HG03432 (cell line): ENCODE data around the gene SYMPK.

Experiments used
- ATAC-seq: cut with Tn5 transposase; IDR thresholded peaks from one replicate; pipeline ENCODE4 v1.9.1; 2021; ENCODE audit warnings: mild to moderate bottlenecking, moderate library complexity; ENCODE audit not compliant: unreplicated experiment

The SYMPK gene

GRCh38 chr19:45886427-45887199 is 23.7 kb upstream of the SYMPK start:
- ATAC-seq: peak; percentile 47

GRCh38 chr19:45885556-45886426 is 22.8 kb upstream of the SYMPK start, which contains the start of gene IRF2BP1:
Gene IRF2BP1, minus strand, starts transcription at chr19:45886141. Its CDS starts 367 bp downstream, at chr19:45885774.
- peak; percentile 42 for ATAC-seq

DNA sequence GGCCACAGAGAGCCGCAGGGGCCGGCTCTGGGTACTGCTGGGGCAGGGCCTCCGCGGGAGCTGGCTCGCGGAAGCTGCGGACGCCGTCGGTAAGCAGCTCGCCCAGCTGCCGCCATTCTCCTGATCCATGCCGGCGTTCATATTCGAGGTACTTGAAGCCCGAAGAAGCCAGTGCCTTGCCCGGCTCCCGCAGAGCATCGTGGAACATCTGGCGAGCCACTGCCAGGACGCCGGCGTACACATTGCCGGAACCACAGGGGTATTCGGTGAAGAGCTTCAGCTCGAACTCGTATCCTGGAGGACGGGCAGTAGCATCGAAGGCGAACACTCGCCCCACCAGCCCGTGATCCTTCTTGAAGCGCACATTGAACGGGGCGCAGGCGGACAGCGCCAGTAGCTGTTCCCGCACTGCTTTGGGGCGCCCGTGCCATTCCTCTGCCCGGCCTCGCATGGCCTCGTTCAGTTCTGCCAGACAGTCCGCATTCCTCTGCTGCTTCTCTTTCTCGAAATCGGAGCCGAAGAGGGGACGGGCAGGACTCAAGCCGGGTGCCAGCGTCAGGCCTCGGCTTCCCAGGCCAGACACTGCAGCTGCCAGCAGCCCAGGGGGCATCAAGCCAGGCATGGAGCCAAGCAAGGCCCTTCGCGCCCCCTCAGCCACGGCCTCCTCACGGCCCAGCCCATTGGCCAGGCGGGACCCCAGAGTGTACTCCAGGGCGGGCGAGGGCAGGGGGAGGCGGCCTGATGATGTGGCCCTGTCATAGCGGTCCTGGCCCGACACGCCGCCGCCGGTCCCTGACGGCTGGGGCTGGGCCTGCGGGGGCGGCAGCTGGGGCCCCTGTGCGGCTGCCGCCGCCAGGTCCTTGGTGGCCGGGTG is 22.0 kb upstream of the SYMPK start:
- ATAC-seq: peak; percentile 4

GRCh38 chr19:45883881-45884681 is 21.1 kb upstream of the SYMPK start:
- no peak for ATAC-seq

GRCh38 chr19:45883586-45883880 is 20.6 kb upstream of the SYMPK start:
- no peak for ATAC-seq

DNA sequence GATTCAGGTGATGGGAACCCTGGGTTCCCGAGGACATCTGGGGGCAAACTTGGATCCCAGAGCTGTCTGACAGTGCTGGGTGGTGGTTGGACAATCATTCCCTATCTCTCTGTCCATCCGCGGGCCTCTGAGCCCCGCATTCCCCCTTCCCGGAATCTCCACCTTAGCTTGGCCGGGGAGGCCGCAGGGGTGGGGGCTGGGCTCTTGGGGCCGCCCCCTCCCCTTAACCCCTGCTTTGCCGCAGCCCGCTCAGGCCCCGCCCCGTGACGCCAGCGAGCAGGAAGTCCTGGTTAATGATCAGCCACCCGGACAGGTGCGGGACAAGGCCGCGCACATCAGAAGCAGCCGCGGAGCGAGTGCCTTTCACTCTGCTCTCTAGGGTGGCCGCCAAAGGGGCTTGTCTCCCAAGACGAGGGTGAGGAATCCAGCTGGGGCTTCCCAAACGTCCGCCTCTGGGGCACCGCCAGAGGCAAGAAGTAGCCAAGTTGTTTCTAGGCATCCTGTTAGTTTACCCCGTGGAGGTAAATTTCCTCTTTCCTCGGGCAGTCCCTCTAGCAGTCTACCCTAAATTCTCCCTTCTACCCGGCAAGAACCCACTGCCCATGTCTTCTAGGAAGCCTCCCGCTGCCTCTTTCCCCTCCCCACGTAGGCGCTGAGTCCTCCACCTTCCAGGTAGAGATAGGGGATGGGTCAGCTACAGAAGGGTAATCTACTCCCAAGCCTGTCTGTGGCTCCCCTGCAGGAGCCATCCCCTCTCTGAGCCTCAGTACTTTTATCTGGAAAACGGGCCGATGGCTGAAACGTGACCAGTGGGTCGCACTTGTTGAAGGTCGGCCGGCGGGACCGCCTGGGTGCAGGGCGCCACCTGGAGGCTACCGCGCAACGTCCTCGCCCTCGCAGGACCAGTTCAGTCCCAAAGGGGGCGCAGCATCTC is 20.0 kb upstream of the SYMPK start:
- ATAC-seq: peak; percentile 28

GRCh38 chr19:45881909-45882528 is 19.1 kb upstream of the SYMPK start:
- ATAC-seq: no peak

DNA sequence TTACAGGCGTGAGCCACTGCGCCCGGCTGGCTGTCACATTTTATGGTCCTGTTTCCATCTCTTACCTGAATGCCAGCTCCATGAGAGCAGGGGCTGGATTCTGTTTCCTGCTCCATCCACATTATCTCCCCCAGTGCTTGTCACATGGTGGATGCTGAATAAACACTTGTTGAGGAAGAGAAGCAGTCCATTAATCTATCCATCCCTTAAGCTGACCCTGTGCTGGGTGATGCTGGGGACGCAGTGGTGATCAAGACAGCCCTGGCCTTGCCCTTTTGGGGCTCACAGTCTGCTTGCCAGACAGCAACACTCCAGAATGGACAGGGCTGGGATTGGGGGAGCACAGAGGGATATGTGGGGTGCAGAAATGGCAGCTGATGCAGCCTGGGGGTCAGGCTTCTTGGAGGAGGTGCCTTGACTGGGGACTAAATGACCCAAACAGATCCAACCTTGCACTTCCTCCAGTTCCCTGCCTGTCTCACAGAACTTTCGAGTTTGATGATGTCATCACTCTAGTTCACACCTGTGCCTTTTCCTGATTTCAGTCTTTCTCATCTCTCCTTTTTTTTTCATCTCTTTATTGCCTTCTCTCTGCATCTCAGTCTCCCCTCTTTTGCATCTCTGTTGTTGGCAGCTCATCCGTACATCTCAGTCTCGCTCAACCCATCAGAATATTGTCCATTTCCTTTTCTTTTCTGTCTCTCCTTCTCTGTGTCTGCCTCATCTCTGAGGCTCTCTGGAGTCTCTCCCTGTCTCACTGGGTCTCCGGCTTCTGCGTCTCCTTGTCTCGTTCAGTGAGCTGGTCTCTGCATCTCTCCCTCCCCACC is 18.3 kb upstream of the SYMPK start:
- no peak for ATAC-seq

DNA sequence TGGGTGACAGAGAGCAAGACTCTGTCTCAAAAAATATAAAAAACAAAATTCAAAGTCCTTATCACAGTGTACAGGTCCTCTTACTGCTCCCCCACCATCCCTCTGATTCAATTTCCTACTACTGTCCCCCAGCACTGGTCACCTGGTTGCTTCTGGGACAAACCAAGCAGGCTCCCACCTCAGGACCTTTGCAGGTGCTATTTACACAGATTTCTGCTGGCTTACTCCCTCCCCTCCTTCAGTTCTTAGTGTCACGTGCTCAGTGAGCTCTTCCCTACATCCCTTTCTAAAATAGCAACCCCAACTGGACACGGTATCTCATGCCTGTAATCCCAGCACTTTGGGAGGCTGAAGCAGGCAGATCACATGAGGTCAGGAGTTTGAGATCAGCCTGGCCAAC is 17.0 kb upstream of the SYMPK start:
- ATAC-seq: no peak

DNA sequence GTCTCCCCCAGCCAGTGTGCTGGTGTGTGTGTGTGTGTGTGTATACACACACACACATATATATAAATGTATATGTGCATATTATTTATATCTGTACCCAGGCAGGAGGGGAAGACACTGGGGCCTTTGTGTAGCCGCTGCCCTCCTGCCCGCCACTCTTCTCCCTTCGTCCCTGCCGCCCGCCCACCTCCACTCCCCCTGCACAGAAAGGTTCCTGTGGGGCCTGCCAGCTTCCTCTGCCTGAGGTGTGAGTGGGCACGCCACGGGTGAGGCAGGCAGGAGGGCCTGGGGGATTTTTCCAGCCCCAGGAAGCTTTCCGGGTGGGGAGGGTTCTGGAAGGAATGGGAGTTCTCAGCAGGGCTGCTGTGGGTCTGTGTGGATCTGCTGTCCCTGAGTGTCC is 16.1 kb upstream of the SYMPK start:
- no peak for ATAC-seq

- ATAC-seq: no peak
These were observed 15.3 kb upstream of the SYMPK start for GRCh38 chr19:45878043-45878794.

DNA sequence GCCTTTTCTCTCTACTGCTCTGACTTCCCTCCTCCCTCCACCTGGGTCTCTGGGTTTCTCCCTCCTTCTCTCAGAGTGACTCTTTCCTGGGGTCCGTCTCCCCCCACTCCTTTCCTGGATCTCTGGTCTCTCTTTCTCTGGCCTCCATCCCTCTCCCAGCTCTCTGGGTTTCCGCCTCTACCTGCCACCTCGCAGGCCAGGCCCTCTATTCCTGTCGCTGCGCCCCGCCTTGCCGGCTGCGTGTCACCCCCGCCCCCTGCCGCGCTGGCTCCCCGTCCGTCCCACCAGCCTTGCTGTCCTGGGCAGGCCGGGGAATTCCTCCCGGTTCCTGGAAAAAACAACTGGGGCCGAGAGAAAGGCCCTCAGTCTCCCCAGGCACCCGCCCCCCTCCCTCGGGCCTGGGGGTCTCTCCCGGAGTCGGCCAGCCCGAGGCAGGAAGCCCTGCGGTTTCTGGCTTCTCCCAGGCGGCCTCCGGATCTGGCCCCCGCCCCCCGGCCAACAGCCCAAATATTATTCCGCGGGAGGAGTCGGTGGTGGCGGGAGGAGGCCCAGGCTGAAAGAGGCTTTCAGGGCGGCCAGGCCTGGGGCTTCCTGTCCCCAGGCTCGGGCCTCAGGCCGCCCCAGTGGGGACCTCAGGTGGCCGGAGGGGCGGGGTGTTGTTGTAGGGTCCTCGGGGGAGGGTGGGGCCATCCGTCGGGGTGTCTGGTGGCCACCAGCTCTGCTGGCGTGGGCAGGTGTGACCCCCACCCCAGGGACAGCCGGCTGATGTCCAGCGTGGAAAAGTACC is 13.7 kb upstream of the SYMPK start:
- ATAC-seq: no peak

GRCh38 chr19:45876161-45876410 is 13.1 kb upstream of the SYMPK start:
- no peak for ATAC-seq

GRCh38 chr19:45874620-45874966 is 11.6 kb upstream of the SYMPK start:
- ATAC-seq: no peak

GRCh38 chr19:45873219-45873772 is 10.3 kb upstream of the SYMPK start:
- no peak for ATAC-seq

GRCh38 chr19:45872095-45872919 is 9.4 kb upstream of the SYMPK start:
- ATAC-seq: no peak
